Measurements from ENCODE around the gene CALCA. TPM values are rescaled to one million over a fixed set of nuclear protein-coding genes. Genes with fewer than 3 reads are reported as not detected.
A peak's percentile ranks its signal among the peaks of the same experiment; 100 is the strongest.

CALCA gene
- 1.3 TPM in 1 of 2 replicates, not detected in the other for total RNA-seq (2014; rRNA removed; shearing (Covaris generic))
- not detected in 2 replicates for polyA plus RNA-seq (2016; fragmentation: Nextera tagmentation; extraction: Ambion mirVana)

DNA sequence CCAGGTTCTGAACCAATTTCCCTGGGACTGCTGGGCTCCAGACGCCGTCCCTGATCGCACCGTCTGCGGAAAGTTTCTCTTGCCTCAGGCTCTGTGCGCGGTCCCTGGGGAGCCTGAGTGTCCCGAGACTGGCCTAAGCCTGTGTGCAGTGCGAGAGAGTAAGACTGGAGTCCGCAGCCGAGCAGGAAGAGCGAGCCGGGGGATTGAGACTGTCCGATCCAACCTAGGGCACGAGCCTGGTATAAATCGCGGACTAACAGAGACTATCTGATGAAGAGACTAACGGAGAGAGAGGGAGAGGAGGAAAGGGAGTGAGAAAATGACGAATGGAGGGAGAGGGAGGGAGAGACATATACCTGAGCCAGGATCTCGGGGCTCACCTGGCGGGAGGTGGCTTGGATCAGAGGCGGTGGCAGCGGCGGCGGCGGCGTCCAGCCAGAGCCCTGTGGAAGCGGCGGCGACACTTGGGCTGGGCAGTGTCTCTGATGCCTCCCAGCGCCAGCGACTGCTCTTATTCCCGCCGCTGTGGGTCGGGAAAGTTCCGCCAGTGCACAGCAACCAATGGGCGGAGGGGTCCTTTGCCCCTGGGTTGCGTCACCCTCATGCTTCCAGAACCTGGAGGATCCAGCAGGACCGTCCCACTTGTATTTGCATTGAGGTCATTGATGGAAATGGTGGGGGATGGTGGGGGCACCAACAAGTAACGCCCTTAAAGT lies at the start of gene CALCA:
CALCA (minus strand) TSS at position 487 of the 716 bp plus-strand sequence. CDS start 1,159 bp downstream, outside the sequence.
- H3K9me2 ChIP-seq (ENCODE audit: insufficient read depth), result no peaks in the 10 kb centered on the region
- no peaks in the 10 kb centered on the region for H3K36me3 ChIP-seq (ENCODE audit: low read depth)
- no peaks in the 10 kb centered on the region for H3K9me3 ChIP-seq (ENCODE audit: low read depth)
- no peaks in the 10 kb centered on the region for H3K79me2 ChIP-seq (ENCODE audit: insufficient read depth)
- H3K27me3 ChIP-seq (replicated peaks; ENCODE audit: insufficient read depth), result peaks cover 87% of the 10 kb centered on the region
- no peak within 1 kb of the TSS for H3K4me3 ChIP-seq
- no peaks in the 10 kb centered on the region for H3K4me1 ChIP-seq (ENCODE audit: insufficient read depth)
- peak; percentile 21 for DNase-seq
- no peak within 1 kb of the TSS for H2AFZ ChIP-seq
- no peaks in the 10 kb centered on the region for H4K20me1 ChIP-seq (ENCODE audit: insufficient read depth)
- in situ Hi-C loops (cut with MboI), result no loop called here
- TF ChIP-seq EZH2 (IDR thresholded peaks at IDR 0.05; ENCODE audit: insufficient read depth, poor library complexity, severe bottlenecking), result no peak
- TF ChIP-seq EZH2phosphoT487 (IDR thresholded peaks at IDR 0.05; ENCODE audit: insufficient read depth, low read depth), result no peak
- no peak within 1 kb of the TSS for H3K4me2 ChIP-seq (ENCODE audit: unreplicated experiment)
- WGBS, 2 experiments (ENCODE audit: low coverage in 1 of 2, low lambda C conversion rate in 2 of 2, missing lambda C conversion rate in 2 of 2), result 7% methylated on average over 40 of the region's 40 CpGs
- no peaks in the 10 kb centered on the region for H3F3A ChIP-seq (ENCODE audit: insufficient read depth)
- no peak within 1 kb of the TSS for H3K27ac ChIP-seq
- no peak within 1 kb of the TSS for H3K9ac ChIP-seq

DNA sequence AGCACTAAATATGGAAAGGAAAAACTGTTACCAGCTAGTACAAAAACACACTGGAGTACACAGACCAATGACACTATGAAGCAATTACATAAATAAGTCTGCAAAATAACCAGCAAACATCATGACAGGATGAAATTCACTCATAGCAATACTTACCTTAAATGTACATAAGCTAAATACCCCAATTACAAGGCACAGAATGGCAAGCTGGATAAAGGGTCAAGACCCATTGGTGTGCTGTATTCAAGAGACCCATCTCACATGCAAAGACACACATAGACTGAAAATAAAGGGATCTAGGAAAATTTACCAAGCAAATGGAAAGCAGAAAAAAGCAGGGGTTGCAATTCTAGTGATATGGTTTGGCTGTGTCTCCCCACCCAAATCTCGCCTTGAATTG lies 44.0 kb upstream of the CALCA start:
- no peak for DNase-seq
- no peaks in the 10 kb centered on the region for H3K9me2 ChIP-seq (ENCODE audit: insufficient read depth)
- H2AFZ ChIP-seq, result no peak overlapping the region
- 52 to 64% methylated on average over 1 of the region's 1 CpG for WGBS, 2 experiments (ENCODE audit: low coverage in 1 of 2, low lambda C conversion rate in 2 of 2, missing lambda C conversion rate in 2 of 2)
- H3K79me2 ChIP-seq (ENCODE audit: insufficient read depth), result no peaks in the 10 kb centered on the region
- no peaks in the 10 kb centered on the region for H3K4me1 ChIP-seq (ENCODE audit: insufficient read depth)
- no peak for TF ChIP-seq EZH2phosphoT487 (IDR thresholded peaks at IDR 0.05; ENCODE audit: insufficient read depth, low read depth)
- H3K27me3 ChIP-seq (replicated peaks; ENCODE audit: insufficient read depth), result peaks cover 14% of the 10 kb centered on the region
- H3K27ac ChIP-seq, result no peak overlapping the region
- no peak overlapping the region for H3K4me2 ChIP-seq (ENCODE audit: unreplicated experiment)
- H3K9ac ChIP-seq, result no peak overlapping the region
- no peaks in the 10 kb centered on the region for H3K36me3 ChIP-seq (ENCODE audit: low read depth)
- in situ Hi-C loops (cut with MboI), result no loop called here
- H3F3A ChIP-seq (ENCODE audit: insufficient read depth), result no peaks in the 10 kb centered on the region
- H3K9me3 ChIP-seq (ENCODE audit: low read depth), result no peaks in the 10 kb centered on the region
- no peak overlapping the region for H3K4me3 ChIP-seq
- no peaks in the 10 kb centered on the region for H4K20me1 ChIP-seq (ENCODE audit: insufficient read depth)

DNA sequence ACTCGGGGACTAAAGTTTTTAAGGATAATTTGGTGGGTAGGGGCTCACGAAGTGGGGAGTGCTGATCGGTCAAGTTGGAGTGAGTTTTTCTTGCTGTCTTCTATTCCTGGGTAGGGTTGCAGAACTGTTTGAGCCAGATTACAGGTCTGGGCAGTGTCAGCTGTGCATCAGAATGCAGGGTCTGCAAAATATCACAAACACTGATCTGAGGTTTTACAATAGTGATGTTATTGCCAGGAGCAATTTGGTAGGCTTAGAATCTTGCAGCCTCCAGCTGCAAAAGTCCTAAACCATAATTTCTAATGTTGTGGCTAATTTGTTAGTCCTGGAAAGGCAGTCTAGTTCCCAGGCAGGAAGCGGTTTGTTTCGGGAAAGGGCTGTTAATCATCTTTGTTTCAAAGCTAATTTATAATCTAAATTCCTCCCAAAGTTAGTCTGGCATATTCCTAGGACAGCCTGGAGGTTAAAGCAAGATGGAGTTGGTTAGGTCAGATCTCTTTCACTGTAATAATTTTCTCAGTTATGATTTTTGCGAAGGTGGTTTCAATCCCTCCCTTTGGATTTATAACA lies 39.7 kb upstream of the CALCA start:
- H3K4me1 ChIP-seq (ENCODE audit: insufficient read depth), result no peaks in the 10 kb centered on the region
- H3K36me3 ChIP-seq (ENCODE audit: low read depth), result no peaks in the 10 kb centered on the region
- H3K9me3 ChIP-seq (ENCODE audit: low read depth), result no peaks in the 10 kb centered on the region
- 5 to 7% methylated on average over 6 of the region's 6 CpGs for WGBS, 2 experiments (ENCODE audit: low coverage in 1 of 2, low lambda C conversion rate in 2 of 2, missing lambda C conversion rate in 2 of 2)
- H3K9ac ChIP-seq, result no peak overlapping the region
- TF ChIP-seq EZH2phosphoT487 (IDR thresholded peaks at IDR 0.05; ENCODE audit: insufficient read depth, low read depth), result no peak
- TF ChIP-seq EZH2 (IDR thresholded peaks at IDR 0.05; ENCODE audit: insufficient read depth, poor library complexity, severe bottlenecking), result no peak
- no peak for DNase-seq
- in situ Hi-C loops (cut with MboI), result no loop called here
- H3K79me2 ChIP-seq (ENCODE audit: insufficient read depth), result no peaks in the 10 kb centered on the region
- no peak overlapping the region for H2AFZ ChIP-seq
- H3K4me2 ChIP-seq (ENCODE audit: unreplicated experiment), result no peak overlapping the region
- peaks cover 40% of the 10 kb centered on the region for H3K27me3 ChIP-seq (replicated peaks; ENCODE audit: insufficient read depth)
- no peaks in the 10 kb centered on the region for H3K9me2 ChIP-seq (ENCODE audit: insufficient read depth)
- H3F3A ChIP-seq (ENCODE audit: insufficient read depth), result no peaks in the 10 kb centered on the region
- H4K20me1 ChIP-seq (ENCODE audit: insufficient read depth), result no peaks in the 10 kb centered on the region
- no peak overlapping the region for H3K4me3 ChIP-seq
- no peak overlapping the region for H3K27ac ChIP-seq

DNA sequence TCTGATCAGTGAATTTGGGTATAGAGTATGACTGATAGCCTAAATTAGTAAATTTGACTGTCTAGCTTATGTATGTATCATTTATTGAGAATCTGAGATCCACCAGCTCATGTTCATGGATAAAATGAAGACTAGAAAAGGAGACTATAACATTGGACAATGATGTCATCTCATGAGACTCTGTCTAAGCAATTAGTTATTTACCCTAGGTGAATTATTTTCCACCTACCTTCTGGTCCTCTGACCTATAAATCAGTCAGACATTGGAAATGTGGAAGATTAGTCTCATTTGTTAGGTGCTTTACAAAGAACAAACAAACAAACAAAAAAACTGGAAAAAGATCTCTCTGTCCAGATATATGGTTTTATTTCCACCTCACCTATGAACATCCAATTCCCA lies 38.7 kb upstream of the CALCA start:
- in situ Hi-C loops (cut with MboI), result no loop called here
- DNase-seq, result no peak
- no peak overlapping the region for H2AFZ ChIP-seq
- no peaks in the 10 kb centered on the region for H3K79me2 ChIP-seq (ENCODE audit: insufficient read depth)
- H3K4me3 ChIP-seq, result no peak overlapping the region
- peaks cover 40% of the 10 kb centered on the region for H3K27me3 ChIP-seq (replicated peaks; ENCODE audit: insufficient read depth)
- no peaks in the 10 kb centered on the region for H3K9me2 ChIP-seq (ENCODE audit: insufficient read depth)
- no peaks in the 10 kb centered on the region for H3K4me1 ChIP-seq (ENCODE audit: insufficient read depth)
- TF ChIP-seq EZH2 (IDR thresholded peaks at IDR 0.05; ENCODE audit: insufficient read depth, poor library complexity, severe bottlenecking) (no peak), EZH2phosphoT487 (IDR thresholded peaks at IDR 0.05; ENCODE audit: insufficient read depth, low read depth) (no peak)
- no peaks in the 10 kb centered on the region for H3K36me3 ChIP-seq (ENCODE audit: low read depth)
- no peaks in the 10 kb centered on the region for H4K20me1 ChIP-seq (ENCODE audit: insufficient read depth)
- H3K9me3 ChIP-seq (ENCODE audit: low read depth), result no peaks in the 10 kb centered on the region
- H3F3A ChIP-seq (ENCODE audit: insufficient read depth), result no peaks in the 10 kb centered on the region
- no peak overlapping the region for H3K9ac ChIP-seq
- H3K4me2 ChIP-seq (ENCODE audit: unreplicated experiment), result no peak overlapping the region
- H3K27ac ChIP-seq, result no peak overlapping the region

Measured in GM23248 (cell line).